GM19099 (cell line): ENCODE results near the gene FRY.

ENCODE experiments used
- POLR2A ChIP-seq: IDR thresholded peaks from 3 replicates; pipeline ENCODE4 v1.6.1; 2011; ENCODE audit warnings: low read depth; ENCODE audit not compliant: insufficient read length; ENCODE audit errors: extremely low read depth

Gene FRY

DNA sequence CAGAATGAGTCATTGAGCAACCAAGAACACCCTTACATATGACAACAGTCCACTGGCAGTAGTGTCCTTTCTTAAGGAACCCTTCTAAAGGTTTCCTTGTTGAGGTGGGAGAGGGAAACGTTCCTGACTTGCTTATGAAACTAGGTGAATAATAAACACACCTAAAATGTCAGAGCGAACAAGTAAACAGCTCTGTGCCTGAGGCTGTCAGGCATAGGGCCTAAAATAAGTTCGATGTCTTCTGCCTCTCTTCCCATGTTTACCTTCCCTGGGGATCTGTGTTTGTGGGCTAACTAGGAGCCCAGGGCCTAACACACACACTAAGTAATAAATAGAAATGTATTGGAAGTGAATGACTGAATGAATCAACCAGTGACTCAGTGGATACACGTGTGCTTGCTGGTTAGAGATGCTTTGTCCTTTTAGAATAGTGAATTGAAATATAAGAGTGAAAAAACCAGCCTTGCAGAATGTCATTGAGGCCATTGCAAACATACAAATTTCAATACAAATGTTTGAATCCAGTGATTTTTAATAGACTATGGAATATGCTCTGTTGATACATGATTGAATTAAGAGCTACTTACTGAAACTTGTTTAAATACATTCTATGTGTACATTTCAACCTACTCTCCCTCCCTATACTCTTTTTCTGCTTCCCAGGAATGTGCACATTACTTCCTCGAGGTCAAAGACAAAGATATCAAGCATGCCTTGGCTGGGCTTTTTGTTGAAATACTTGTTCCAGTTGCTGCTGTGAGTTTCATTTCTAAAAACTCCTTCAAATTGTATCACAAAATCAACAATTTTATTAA is 102.9 kb downstream of the FRY start:
- TF ChIP-seq POLR2A = no peak

DNA sequence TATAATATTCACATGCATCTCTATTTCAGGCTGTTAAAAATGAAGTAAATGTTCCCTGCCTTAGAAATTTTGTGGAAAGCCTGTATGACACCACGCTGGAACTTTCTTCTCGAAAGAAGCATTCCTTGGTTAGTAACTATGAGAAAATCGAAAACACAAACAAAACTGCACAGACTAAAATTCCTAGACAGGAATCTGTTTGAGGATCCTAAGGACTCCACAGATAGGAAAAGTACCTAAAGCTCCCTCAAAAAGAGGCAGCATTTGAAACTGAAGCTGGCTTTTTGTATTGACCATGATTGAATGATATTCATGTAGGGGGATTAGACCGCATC is 103.4 kb downstream of the FRY start:
- TF ChIP-seq POLR2A = no peak

GRCh38 chr13:32135655-32136054 is 104.1 kb downstream of the FRY start:
- TF ChIP-seq POLR2A = no peak

GRCh38 chr13:32136061-32136460 is 104.5 kb downstream of the FRY start:
- no peak for TF ChIP-seq POLR2A

- TF ChIP-seq POLR2A = no peak
These were observed 105.1 kb downstream of the FRY start for GRCh38 chr13:32136716-32137115.

- TF ChIP-seq POLR2A = no peak
These were observed 107.7 kb downstream of the FRY start for GRCh38 chr13:32139251-32139650.

DNA sequence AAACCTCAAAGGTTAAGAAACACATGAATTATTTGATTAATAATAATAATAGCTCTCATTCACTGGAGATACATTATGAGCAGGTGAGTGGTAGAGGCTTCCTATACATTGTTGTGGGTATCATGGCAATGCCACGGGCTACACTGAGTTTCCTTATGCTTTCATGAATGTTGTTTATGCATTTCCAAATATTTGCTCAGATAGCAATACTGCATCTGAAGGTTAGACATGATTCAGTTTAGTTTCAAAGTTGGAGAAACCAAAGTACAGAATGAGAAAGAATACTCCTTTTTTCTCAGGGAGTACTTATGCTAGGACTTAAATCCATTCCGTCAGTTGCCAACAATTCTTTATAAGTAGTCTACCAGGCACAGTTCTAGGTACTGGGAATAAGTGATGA is 108.5 kb downstream of the FRY start:
- no peak for TF ChIP-seq POLR2A

- no peak for TF ChIP-seq POLR2A
These were observed 109.9 kb downstream of the FRY start for GRCh38 chr13:32141462-32141861.

DNA sequence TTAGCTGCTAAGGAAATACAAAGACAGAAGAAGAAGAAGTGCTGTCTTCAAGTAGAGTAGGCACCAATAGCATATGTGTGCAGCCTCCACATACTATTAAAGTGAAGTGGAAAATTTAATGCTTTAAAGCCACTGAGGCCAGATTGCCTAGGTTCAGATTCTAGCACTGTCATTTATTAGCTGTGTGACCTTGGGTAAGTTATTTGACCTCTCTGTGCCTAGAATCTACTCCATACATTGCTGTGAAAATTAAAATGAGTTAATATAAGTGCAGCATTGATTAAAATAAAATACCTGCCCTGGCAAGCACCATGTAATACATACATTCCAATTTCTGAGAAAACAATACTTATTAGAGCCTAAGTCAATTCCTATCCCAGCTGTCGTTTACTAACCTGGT is 110.5 kb downstream of the FRY start:
- TF ChIP-seq POLR2A = no peak

DNA sequence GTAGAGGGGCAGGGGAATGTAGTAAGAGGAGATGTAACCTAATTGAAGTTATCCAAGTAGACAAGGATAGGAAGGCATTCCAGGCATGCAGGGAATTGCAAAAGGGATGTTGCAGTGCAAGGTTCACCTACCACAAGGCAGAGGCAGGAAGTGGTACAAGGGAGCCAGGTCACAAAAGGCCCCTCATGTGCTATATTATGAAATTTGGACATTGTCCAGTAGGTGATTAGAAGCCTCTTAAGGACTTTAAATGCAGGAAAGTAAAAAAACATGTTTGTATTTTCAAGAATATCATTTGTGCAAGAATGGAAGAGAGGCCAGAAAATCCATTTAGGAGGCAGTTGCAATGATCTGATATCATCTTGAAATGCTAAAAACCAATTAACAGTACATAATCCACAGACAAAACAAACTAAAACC is 111.4 kb downstream of the FRY start:
- no peak for TF ChIP-seq POLR2A

- TF ChIP-seq POLR2A = no peak
These were observed 115.6 kb downstream of the FRY start for GRCh38 chr13:32147193-32147592.

DNA sequence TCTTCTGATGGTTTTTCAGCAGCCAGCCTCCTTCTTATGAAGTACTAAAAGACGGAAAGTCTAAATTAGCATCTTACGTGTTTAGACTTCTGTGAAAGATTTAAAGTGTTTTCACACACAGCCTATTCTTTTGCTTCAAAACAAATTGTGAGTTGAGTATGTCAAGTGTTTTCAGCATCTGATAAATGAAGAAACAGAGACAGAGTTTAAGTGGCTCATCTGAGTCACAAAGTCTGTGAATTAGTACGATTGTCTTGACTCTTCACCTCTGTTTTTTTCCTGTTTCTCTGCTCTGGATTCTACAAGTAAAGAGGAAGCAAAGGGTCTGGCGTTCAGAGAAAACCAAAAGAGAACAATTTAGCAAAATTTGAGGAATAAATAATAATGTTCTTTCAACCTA is 116.4 kb downstream of the FRY start:
- no peak for TF ChIP-seq POLR2A

GRCh38 chr13:32150239-32150638 is 118.7 kb downstream of the FRY start:
- no peak for TF ChIP-seq POLR2A

GRCh38 chr13:32150794-32151193 is 119.2 kb downstream of the FRY start:
- no peak for TF ChIP-seq POLR2A

DNA sequence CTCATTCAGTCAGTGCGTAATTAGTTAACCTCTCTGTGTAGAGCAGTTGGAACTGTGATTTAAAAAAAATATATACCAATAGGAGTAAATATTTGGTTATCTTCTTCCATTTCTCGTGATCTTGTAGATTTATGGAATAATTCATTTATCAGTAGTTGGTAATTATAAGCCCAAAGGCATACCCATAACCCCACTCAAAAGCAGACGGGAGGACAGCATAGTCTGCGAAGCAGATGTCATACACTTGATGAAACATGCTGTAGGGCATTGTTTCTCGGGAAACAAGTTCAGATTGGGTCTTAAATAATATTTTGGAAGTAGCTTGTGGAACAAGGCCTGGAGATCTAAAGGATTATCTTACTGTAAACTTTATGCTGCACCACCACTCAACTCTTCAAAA is 119.7 kb downstream of the FRY start:
- TF ChIP-seq POLR2A = no peak

DNA sequence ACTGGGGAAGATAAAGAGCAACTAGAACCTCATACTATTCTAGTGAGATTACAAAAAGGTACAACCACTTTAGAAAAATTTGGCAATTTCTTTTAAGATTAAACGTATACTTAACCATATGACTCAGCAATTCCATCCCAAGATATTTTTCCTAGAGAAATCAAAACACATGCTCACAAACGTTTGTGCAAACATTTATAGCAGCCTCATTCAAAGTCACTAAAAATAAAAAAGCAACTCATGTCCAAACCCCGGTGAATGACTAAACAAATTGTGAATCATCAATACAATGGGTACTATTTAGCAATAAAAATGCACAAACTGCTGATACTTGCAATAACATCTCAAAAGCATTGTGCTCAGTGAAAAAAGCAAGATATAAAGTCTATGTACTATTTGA is 121.5 kb downstream of the FRY start:
- TF ChIP-seq POLR2A = no peak
